Tibial nerve (tissue), 4 donors: Measurements from ENCODE around the gene GBX1.

Source experiments
- EP300 ChIP-seq, 2 donors: sonication (generic); formaldehyde crosslinking; IDR thresholded peaks; one replicate each; pipeline ENCODE4 v1.6.1; 2017; ENCODE audit warnings: antibody characterized with exemption in 2 of 2, mild to moderate bottlenecking in 1 of 2
- POLR2A ChIP-seq, 2 donors: fragments of 450-650 bp; IDR thresholded peaks; one replicate each; pipeline ENCODE4 v1.6.1; 2017; ENCODE audit warnings: antibody characterized with exemption in 2 of 2, mild to moderate bottlenecking in 2 of 2, moderate library complexity in 2 of 2
- TF ChIP-seq, protein P1 (sequence below), 5 experiments: fragments of 200-600 bp in 3 of 5; fragments of 450-650 bp in 2 of 5; sonication (generic) in 3 of 5; IDR thresholded peaks; one replicate each; pipeline ENCODE4 v1.5.1; 2016 to 2019; ENCODE audit warnings: antibody characterized with exemption in 5 of 5, mild to moderate bottlenecking in 3 of 5, moderate library complexity in 2 of 5

- no peak for TF ChIP-seq EP300 (IDR thresholded peaks at IDR 0.05)
- no peak for TF ChIP-seq POLR2A (IDR thresholded peaks at IDR 0.05)
- TF ChIP-seq, protein P1, sequence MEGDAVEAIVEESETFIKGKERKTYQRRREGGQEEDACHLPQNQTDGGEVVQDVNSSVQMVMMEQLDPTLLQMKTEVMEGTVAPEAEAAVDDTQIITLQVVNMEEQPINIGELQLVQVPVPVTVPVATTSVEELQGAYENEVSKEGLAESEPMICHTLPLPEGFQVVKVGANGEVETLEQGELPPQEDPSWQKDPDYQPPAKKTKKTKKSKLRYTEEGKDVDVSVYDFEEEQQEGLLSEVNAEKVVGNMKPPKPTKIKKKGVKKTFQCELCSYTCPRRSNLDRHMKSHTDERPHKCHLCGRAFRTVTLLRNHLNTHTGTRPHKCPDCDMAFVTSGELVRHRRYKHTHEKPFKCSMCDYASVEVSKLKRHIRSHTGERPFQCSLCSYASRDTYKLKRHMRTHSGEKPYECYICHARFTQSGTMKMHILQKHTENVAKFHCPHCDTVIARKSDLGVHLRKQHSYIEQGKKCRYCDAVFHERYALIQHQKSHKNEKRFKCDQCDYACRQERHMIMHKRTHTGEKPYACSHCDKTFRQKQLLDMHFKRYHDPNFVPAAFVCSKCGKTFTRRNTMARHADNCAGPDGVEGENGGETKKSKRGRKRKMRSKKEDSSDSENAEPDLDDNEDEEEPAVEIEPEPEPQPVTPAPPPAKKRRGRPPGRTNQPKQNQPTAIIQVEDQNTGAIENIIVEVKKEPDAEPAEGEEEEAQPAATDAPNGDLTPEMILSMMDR (IDR thresholded peaks at IDR 0.05): no peak
These were observed 38.8 kb downstream of the GBX1 start for GRCh38 chr7:151128716-151129115.
